Suprapubic skin (tissue), 4 donors: Measurements from ENCODE around the gene DSCAM. TPM values are rescaled to one million over a fixed set of nuclear protein-coding genes. Genes with fewer than 3 reads are reported as not detected.

ENCODE experiments used
- DNase-seq, 2 donors: peaks; one replicate each; pipeline ENCODE4 v3.0.0-alpha.2; 2019; ENCODE audit warnings: low spot score in 2 of 2
- H3K27ac ChIP-seq: fragments of 200-600 bp; sonication (generic); one replicate; pipeline ENCODE4 v1.5.1; 2019
- H3K27me3 ChIP-seq: fragments of 200-600 bp; sonication (generic); one replicate; pipeline ENCODE4 v1.5.1; 2019
- H3K36me3 ChIP-seq: fragments of 200-600 bp; sonication (generic); one replicate; pipeline ENCODE4 v1.5.1; 2019
- H3K4me1 ChIP-seq: fragments of 200-600 bp; sonication (generic); one replicate; pipeline ENCODE4 v1.5.1; 2019
- H3K4me3 ChIP-seq: fragments of 200-600 bp; sonication (generic); one replicate; pipeline ENCODE4 v1.5.1; 2019; ENCODE audit warnings: mild to moderate bottlenecking
- H3K9me3 ChIP-seq: fragments of 200-600 bp; sonication (generic); one replicate; pipeline ENCODE4 v1.5.1; 2019
- EP300 ChIP-seq: sonication (generic); formaldehyde crosslinking; IDR thresholded peaks from one replicate; pipeline ENCODE4 v1.6.1; 2017; ENCODE audit warnings: antibody characterized with exemption
- POLR2A ChIP-seq, 2 donors: fragments of 450-650 bp; IDR thresholded peaks; one replicate each; pipeline ENCODE4 v1.6.1; 2017; ENCODE audit warnings: antibody characterized with exemption in 2 of 2, mild to moderate bottlenecking in 2 of 2, moderate library complexity in 2 of 2
- POLR2AphosphoS5 ChIP-seq, 3 donors: sonication (generic); formaldehyde crosslinking; IDR thresholded peaks; one replicate each; pipeline ENCODE4 v1.6.1; 2017; ENCODE audit warnings: antibody characterized with exemption in 3 of 3
- WGBS: methylation state at CpG from one replicate; pipeline ENCODE4 v1.1.5; 2018; 5-methylcytosine and 5-hydroxymethylcytosine counted together
- total RNA-seq, 4 donors: library from RNA; depleted of rRNA; stranded (reverse); fragments of >200 nt; gene quantifications; one replicate each; pipeline ENCODE4 v1.1.0, GENCODE V29; 2016
- TF ChIP-seq, protein P1 (sequence below), 2 donors: fragments of 200-600 bp in 1 of 2; fragments of 450-650 bp in 1 of 2; sonication (generic) in 1 of 2; IDR thresholded peaks; one replicate each; pipeline ENCODE4 v1.5.1; 2016 to 2019; ENCODE audit warnings: antibody characterized with exemption in 2 of 2, mild to moderate bottlenecking in 1 of 2, moderate library complexity in 1 of 2

DSCAM gene
- total RNA-seq, 4 donors from 2014 or later: 0.08 TPM; not detected in 3

DNA sequence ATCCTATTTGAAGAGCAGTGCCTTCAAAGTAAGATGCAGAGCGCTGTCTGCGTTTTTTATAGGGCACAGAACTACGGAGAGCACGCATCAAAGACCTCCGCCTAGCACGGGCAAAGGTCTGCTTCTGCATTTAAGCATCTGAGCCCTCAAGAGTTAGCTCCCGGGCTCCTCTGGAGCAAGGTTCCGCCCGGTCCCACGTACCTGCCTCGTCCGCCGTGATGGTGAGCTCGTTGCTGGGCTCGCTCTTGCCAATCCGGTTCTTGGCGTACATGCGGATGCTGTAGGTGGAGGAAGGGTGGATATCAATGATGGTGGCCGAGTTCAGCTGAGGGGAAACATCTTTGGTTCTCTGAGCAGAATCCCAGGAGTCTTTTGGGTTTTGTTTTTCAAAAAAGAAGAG, 668.2 kb downstream of the DSCAM start:
- DNase-seq: peak in 1 of 2 donors; percentile 26
- Histone ChIP-seq H3K36me3 (no peaks in the 10 kb centered on the region), H3K27ac (no peak overlapping the region), H3K4me3 (no peak overlapping the region), H3K9me3 (peaks cover 7% of the 10 kb centered on the region), H3K27me3 (peaks cover 11% of the 10 kb centered on the region), H3K4me1 (no peaks in the 10 kb centered on the region)
- WGBS: 68% methylated on average over 19 of the region's 19 CpGs
- TF ChIP-seq POLR2AphosphoS5 (IDR thresholded peaks at IDR 0.05): no peak
- no peak for TF ChIP-seq POLR2A (IDR thresholded peaks at IDR 0.05)
- TF ChIP-seq, protein P1, sequence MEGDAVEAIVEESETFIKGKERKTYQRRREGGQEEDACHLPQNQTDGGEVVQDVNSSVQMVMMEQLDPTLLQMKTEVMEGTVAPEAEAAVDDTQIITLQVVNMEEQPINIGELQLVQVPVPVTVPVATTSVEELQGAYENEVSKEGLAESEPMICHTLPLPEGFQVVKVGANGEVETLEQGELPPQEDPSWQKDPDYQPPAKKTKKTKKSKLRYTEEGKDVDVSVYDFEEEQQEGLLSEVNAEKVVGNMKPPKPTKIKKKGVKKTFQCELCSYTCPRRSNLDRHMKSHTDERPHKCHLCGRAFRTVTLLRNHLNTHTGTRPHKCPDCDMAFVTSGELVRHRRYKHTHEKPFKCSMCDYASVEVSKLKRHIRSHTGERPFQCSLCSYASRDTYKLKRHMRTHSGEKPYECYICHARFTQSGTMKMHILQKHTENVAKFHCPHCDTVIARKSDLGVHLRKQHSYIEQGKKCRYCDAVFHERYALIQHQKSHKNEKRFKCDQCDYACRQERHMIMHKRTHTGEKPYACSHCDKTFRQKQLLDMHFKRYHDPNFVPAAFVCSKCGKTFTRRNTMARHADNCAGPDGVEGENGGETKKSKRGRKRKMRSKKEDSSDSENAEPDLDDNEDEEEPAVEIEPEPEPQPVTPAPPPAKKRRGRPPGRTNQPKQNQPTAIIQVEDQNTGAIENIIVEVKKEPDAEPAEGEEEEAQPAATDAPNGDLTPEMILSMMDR (IDR thresholded peaks at IDR 0.05): no peak
- TF ChIP-seq EP300: no peak

DNA sequence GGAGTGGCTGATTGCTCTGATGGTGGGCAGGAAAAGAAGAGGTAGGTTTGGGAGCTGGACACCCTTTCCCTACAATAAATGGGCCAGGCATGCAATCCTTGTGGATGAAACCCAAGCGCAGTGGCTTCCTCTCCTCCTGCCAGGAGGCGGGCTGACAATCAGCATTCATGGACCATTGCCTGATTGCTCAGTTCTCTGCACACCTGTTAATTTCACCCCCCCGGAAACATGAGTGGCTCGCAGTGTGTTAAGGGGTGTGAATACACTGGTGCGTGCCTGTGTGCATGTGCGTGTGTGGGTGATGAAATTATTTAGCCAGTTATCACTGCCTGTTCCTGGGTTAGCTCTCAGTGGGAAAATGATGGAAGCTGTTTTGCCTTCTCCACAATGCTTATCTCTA, 669.0 kb downstream of the DSCAM start:
- H3K9me3 ChIP-seq: peaks cover under 1% of the 10 kb centered on the region
- H3K36me3 ChIP-seq: no peaks in the 10 kb centered on the region
- no peaks in the 10 kb centered on the region for H3K4me1 ChIP-seq
- no peak for TF ChIP-seq POLR2AphosphoS5 (IDR thresholded peaks at IDR 0.05)
- no peak for TF ChIP-seq EP300
- TF ChIP-seq, protein P1 (IDR thresholded peaks at IDR 0.05): no peak
- TF ChIP-seq POLR2A (IDR thresholded peaks at IDR 0.05): no peak
- peak in 1 of 2 donors; percentile 12 for DNase-seq
- H3K27me3 ChIP-seq: peaks cover 11% of the 10 kb centered on the region
- H3K27ac ChIP-seq: no peak overlapping the region
- WGBS: 75% methylated on average over 6 of the region's 6 CpGs
- H3K4me3 ChIP-seq: no peak overlapping the region

DNA sequence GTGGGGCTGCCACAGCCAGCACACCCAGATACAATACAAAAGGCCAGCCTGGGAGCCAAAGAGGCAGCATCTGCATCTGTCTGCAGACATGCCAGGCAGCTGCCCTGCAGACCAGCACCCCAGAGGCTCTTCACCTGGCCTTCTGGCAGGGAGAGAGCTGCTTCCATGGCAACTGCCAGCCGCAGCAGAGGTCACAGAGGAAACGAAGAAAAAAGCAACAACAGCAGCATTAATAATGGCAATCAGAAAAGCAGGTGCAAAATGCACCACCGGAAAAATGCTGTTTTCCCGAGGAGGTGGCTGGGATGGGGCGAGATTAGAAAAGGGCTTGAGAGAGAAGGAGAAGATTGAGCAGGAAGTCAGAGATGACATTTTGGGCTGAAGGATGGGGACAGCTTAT, 670.2 kb downstream of the DSCAM start:
- H3K4me1 ChIP-seq: no peaks in the 10 kb centered on the region
- H3K9me3 ChIP-seq: no peaks in the 10 kb centered on the region
- H3K36me3 ChIP-seq: no peaks in the 10 kb centered on the region
- H3K27ac ChIP-seq: no peak overlapping the region
- no peak overlapping the region for H3K4me3 ChIP-seq
- TF ChIP-seq EP300 (no peak), POLR2A (IDR thresholded peaks at IDR 0.05) (no peak), POLR2AphosphoS5 (IDR thresholded peaks at IDR 0.05) (no peak)
- TF ChIP-seq, protein P1 (IDR thresholded peaks at IDR 0.05): no peak
- H3K27me3 ChIP-seq: peaks cover 11% of the 10 kb centered on the region
- no peak for DNase-seq
- 29% methylated on average over 5 of the region's 5 CpGs for WGBS

DNA sequence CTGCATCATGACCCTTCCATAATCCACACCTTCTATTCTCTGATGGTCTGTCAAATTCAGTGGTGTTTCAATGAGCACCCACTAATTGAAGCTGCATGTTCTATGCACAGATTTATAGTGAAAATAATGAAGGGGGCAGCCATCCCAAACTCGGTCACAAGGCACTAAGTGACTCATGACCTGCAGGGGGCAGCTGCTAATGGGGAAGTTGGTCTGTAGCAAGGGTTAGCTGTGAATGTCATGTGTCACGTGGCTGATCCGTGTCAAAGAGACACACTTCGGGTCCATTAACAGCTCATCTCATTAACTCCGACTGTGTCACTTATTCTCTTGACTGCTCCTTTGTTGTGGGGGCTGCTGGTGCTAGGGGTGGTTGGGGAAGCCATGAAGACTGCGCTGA, 673.1 kb downstream of the DSCAM start:
- no peak overlapping the region for H3K27ac ChIP-seq
- 76% methylated on average over 6 of the region's 6 CpGs for WGBS
- no peaks in the 10 kb centered on the region for H3K36me3 ChIP-seq
- no peak for DNase-seq
- no peaks in the 10 kb centered on the region for H3K9me3 ChIP-seq
- H3K4me1 ChIP-seq: no peaks in the 10 kb centered on the region
- peaks cover 11% of the 10 kb centered on the region for H3K27me3 ChIP-seq
- H3K4me3 ChIP-seq: no peak overlapping the region
- TF ChIP-seq EP300: no peak
- no peak for TF ChIP-seq POLR2A (IDR thresholded peaks at IDR 0.05)
- no peak for TF ChIP-seq POLR2AphosphoS5 (IDR thresholded peaks at IDR 0.05)
- TF ChIP-seq, protein P1 (IDR thresholded peaks at IDR 0.05): no peak

DNA sequence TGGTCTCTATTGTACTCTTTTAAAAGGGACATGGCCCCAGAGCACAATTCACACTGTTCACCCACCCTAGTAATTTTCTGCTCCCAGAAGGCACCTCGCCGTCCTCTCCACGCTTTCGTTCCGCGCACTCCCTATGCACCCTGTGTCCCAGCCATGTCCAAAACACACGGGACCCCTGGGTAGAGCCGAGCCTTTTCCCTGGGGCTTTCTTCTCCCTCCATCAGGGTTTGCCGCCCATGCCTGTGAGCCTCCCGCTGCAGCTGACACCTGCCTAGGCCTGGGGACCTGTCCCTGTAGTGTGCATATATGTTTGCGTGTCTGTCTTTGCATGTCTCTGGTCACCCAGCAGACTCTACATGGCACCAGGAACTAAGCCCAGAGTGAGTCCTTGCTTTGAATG, 677.0 kb downstream of the DSCAM start:
- WGBS: 93% methylated on average over 11 of the region's 11 CpGs
- DNase-seq: peak in 1 of 2 donors; percentile 54
- TF ChIP-seq, protein P1 (IDR thresholded peaks at IDR 0.05): no peak
- TF ChIP-seq POLR2AphosphoS5 (IDR thresholded peaks at IDR 0.05): no peak
- no peak for TF ChIP-seq EP300
- no peak for TF ChIP-seq POLR2A (IDR thresholded peaks at IDR 0.05)
- Histone ChIP-seq H3K36me3 (no peaks in the 10 kb centered on the region), H3K4me1 (no peaks in the 10 kb centered on the region), H3K4me3 (no peak overlapping the region), H3K27me3 (no peaks in the 10 kb centered on the region), H3K9me3 (no peaks in the 10 kb centered on the region), H3K27ac (no peak overlapping the region)
